Nephron (organoid): ENCODE data around the gene NSUN2.
A peak's percentile ranks its signal among the peaks of the same experiment; 100 is the strongest.

Experiments
- H3K27ac Mint-ChIP-seq, 3 experiments: 2 replicates each; pipeline ENCODE4 v1.8.0; 2020; ENCODE audit warnings: mixed read lengths in 3 of 3, mild to moderate bottlenecking in 2 of 3, moderate library complexity in 1 of 3
- H3K27me3 Mint-ChIP-seq: 2 replicates; pipeline ENCODE4 v1.8.0; 2021; ENCODE audit warnings: low read depth, mild to moderate bottlenecking, moderate library complexity, mixed read lengths
- H3K36me3 Mint-ChIP-seq: 2 replicates; pipeline ENCODE4 v1.8.0; 2020; ENCODE audit warnings: low read depth, mixed read lengths
- H3K4me1 Mint-ChIP-seq: 2 replicates; pipeline ENCODE4 v1.8.0; 2020; ENCODE audit warnings: mixed read lengths
- H3K4me3 Mint-ChIP-seq, 3 experiments: 2 replicates each; pipeline ENCODE4 v1.8.0; 2020; ENCODE audit warnings: mild to moderate bottlenecking in 3 of 3, mixed read lengths in 3 of 3, moderate library complexity in 2 of 3
- H3K9me3 Mint-ChIP-seq: 2 replicates; pipeline ENCODE4 v1.8.0; 2020; ENCODE audit warnings: mixed read lengths
- TF ChIP-seq, protein P1 (sequence below), 3 experiments: fragments of 200-600 bp; sonication (generic); IDR thresholded peaks; one replicate each; pipeline ENCODE4 v1.5.0; 2021; ENCODE audit warnings: antibody characterized with exemption in 3 of 3; ENCODE audit not compliant: unreplicated experiment in 3 of 3

The NSUN2 gene

DNA sequence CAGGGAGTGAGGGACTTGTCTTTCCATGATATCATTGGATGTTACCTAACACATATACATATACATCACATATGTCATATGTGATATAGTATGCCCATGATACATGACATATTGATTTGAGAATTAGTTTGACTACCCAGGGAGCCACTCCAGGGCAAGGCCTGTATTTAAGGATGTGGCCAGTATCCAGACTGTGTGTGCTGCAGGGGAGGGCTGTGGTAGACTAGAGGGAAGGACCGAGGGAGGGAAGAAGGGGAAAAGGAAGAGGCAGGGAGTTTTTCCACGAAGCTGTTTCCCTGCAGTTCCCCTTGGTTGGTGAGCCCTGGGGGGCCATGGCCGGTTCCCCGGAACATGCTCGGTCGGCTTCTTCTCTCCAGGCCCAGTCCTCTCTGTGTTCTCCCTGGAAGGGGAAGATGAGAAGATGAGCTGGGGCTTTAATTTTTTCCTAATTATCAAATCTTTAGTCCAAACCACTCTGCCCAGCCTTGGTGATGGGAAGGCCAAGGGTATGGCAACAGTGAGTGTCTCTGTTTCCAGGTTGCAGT lies 48.7 kb downstream of the NSUN2 start:
- Mint-ChIP-seq H3K4me3 (peak overlapping the region; percentile 70 to 74 (median 71)), H3K36me3 (no peaks in the 10 kb centered on the region), H3K27me3 (peaks cover 49% of the 10 kb centered on the region), H3K4me1 (peaks cover 25% of the 10 kb centered on the region), H3K9me3 (no peaks in the 10 kb centered on the region), H3K27ac (peak overlapping the region in 2 of 3 experiments; percentile 2 to 6)
- TF ChIP-seq, protein P1, sequence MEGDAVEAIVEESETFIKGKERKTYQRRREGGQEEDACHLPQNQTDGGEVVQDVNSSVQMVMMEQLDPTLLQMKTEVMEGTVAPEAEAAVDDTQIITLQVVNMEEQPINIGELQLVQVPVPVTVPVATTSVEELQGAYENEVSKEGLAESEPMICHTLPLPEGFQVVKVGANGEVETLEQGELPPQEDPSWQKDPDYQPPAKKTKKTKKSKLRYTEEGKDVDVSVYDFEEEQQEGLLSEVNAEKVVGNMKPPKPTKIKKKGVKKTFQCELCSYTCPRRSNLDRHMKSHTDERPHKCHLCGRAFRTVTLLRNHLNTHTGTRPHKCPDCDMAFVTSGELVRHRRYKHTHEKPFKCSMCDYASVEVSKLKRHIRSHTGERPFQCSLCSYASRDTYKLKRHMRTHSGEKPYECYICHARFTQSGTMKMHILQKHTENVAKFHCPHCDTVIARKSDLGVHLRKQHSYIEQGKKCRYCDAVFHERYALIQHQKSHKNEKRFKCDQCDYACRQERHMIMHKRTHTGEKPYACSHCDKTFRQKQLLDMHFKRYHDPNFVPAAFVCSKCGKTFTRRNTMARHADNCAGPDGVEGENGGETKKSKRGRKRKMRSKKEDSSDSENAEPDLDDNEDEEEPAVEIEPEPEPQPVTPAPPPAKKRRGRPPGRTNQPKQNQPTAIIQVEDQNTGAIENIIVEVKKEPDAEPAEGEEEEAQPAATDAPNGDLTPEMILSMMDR (IDR thresholded peaks at IDR 0.05; ENCODE audit: unreplicated experiment in 3 of 3): no peak

- Mint-ChIP-seq H3K36me3 (no peaks in the 10 kb centered on the region), H3K4me3 (peak overlapping the region; percentile 34 to 65 (median 51)), H3K4me1 (peaks cover 25% of the 10 kb centered on the region), H3K27ac (peak overlapping the region in 1 of 3 experiments; percentile 2), H3K9me3 (no peaks in the 10 kb centered on the region), H3K27me3 (peaks cover 53% of the 10 kb centered on the region)
- TF ChIP-seq, protein P1 (IDR thresholded peaks at IDR 0.05; ENCODE audit: unreplicated experiment in 3 of 3): peak; percentile 50 to 57 (median 55)
Measured at GRCh38 chr5:6583049-6583880, 49.6 kb downstream of the NSUN2 start.

- peaks cover 56% of the 10 kb centered on the region for H3K27me3 Mint-ChIP-seq
- peak overlapping the region in 1 of 3 experiments; percentile 90 for H3K27ac Mint-ChIP-seq
- H3K4me1 Mint-ChIP-seq: peaks cover 25% of the 10 kb centered on the region
- no peaks in the 10 kb centered on the region for H3K36me3 Mint-ChIP-seq
- TF ChIP-seq, protein P1 (IDR thresholded peaks at IDR 0.05; ENCODE audit: unreplicated experiment in 3 of 3): no peak
- peak overlapping the region; percentile 59 to 65 (median 63) for H3K4me3 Mint-ChIP-seq
- no peaks in the 10 kb centered on the region for H3K9me3 Mint-ChIP-seq
Measured at GRCh38 chr5:6582507-6583048, 50.3 kb downstream of the NSUN2 start.

- peaks cover 51% of the 10 kb centered on the region for H3K27me3 Mint-ChIP-seq
- no peaks in the 10 kb centered on the region for H3K36me3 Mint-ChIP-seq
Measured at GRCh38 chr5:6581559-6582426, 51.1 kb downstream of the NSUN2 start.

DNA sequence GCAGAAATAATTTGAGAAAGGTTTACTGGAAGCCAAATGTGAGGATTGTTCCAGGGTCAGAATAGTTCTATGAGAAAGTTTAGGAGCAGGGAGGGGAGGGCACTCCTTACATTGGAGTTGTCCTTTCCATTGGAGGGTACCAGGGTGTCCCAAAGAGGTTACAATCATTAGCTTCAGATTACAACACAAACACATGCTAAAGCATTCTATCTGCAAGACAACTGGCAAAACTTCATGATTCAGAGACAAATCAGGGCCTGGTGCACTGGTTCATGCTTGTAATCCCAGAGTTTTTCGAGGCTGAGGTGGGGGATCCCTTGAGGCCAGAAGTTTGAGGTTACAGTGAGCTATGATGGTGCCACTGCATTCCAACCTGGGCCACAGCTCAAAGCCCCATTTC lies 51.8 kb downstream of the NSUN2 start:
- Mint-ChIP-seq H3K4me1 (peaks cover 25% of the 10 kb centered on the region), H3K27me3 (peaks cover 52% of the 10 kb centered on the region), H3K27ac (peak overlapping the region in 1 of 3 experiments; percentile 90), H3K9me3 (no peaks in the 10 kb centered on the region), H3K36me3 (no peaks in the 10 kb centered on the region), H3K4me3 (peak overlapping the region in 1 of 3 experiments; percentile 38)
- TF ChIP-seq, protein P1 (IDR thresholded peaks at IDR 0.05; ENCODE audit: unreplicated experiment in 3 of 3): no peak

More at GRCh38 chr5:6581559-6582426, 51.1 kb downstream of the NSUN2 start:
- H3K27ac Mint-ChIP-seq: peak overlapping the region in 2 of 3 experiments; percentile 83 to 90
- peaks cover 25% of the 10 kb centered on the region for H3K4me1 Mint-ChIP-seq
- no peaks in the 10 kb centered on the region for H3K9me3 Mint-ChIP-seq
- H3K4me3 Mint-ChIP-seq: peak overlapping the region; percentile 63 to 65 (median 64)
- TF ChIP-seq, protein P1 (IDR thresholded peaks at IDR 0.05; ENCODE audit: unreplicated experiment in 3 of 3): no peak
